Neural progenitor cell (in vitro differentiated cells): ENCODE measurements around the gene PREX1.

ENCODE experiments used
- EZH2 ChIP-seq: fragments of 200-600 bp; sonication (generic); IDR thresholded peaks from 2 replicates; pipeline ENCODE4 v1.6.1; 2017; ENCODE audit warnings: antibody characterized with exemption, mild to moderate bottlenecking, moderate library complexity
- EZH2phosphoT487 ChIP-seq: fragments of 200-600 bp; sonication (generic); IDR thresholded peaks from 2 replicates; pipeline ENCODE4 v1.6.1; 2017; ENCODE audit warnings: antibody characterized with exemption
- TF ChIP-seq, protein P1 (sequence below): fragments of 200-600 bp; sonication (generic); IDR thresholded peaks from 2 replicates; pipeline ENCODE4 v1.5.1; 2017; ENCODE audit warnings: antibody characterized with exemption, mild to moderate bottlenecking

DNA sequence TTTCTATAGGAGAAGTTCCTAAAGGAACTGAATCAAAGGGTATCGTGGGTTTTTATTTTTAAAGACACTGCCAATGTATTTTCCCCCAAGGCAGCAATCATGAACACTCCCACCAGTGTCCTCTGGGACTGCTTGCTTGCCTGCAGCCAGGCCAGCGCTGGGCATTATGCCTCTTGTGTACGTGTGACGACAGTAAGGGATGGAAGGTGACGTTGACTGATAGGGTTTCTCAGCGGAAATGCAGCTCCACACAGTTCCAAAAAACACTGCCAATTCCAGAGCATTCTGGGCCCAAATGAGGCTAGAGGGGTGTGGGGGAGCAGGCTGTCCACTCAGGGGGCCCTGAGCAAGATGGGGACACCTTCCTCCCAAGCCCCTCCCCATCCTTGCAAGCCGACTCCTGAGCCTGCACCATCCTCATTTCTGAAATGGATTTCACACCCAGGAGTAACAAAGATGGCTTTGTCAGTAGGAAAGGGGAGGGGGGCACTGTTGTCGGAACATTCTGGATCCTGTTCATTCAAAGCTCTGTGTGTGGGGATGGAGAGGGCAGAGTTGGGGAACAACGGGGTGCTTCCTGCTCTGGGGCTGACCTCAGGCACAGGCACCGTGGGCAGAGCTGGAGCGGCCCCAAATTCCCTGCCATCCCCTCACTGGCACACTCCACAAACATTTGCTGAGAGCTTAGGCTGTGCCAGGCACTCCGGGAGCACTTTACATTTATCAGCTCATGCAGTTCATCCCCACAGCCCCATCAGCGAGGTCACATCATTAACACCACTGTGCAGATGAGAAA, 20.0 kb downstream of the PREX1 start:
- TF ChIP-seq EZH2 (no peak), EZH2phosphoT487 (no peak)
- TF ChIP-seq, protein P1, sequence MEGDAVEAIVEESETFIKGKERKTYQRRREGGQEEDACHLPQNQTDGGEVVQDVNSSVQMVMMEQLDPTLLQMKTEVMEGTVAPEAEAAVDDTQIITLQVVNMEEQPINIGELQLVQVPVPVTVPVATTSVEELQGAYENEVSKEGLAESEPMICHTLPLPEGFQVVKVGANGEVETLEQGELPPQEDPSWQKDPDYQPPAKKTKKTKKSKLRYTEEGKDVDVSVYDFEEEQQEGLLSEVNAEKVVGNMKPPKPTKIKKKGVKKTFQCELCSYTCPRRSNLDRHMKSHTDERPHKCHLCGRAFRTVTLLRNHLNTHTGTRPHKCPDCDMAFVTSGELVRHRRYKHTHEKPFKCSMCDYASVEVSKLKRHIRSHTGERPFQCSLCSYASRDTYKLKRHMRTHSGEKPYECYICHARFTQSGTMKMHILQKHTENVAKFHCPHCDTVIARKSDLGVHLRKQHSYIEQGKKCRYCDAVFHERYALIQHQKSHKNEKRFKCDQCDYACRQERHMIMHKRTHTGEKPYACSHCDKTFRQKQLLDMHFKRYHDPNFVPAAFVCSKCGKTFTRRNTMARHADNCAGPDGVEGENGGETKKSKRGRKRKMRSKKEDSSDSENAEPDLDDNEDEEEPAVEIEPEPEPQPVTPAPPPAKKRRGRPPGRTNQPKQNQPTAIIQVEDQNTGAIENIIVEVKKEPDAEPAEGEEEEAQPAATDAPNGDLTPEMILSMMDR: no peak
